ENCODE data around the gene ARL4C.
A peak's percentile ranks its signal among the peaks of the same experiment; 100 is the strongest.

The ARL4C gene

GRCh38 chr2:234490271-234491091 lies 6.4 kb downstream of the ARL4C start:
- Histone ChIP-seq H3K9me3 (ENCODE audit: insufficient read depth, low read depth, low read length) (no peaks in the 10 kb centered on the region), H3K4me3 (ENCODE audit: low read length, poor library complexity, severe bottlenecking) (no peak overlapping the region), H3K4me2 (ENCODE audit: low read depth, low read length, poor library complexity, severe bottlenecking) (peak overlapping the region; percentile 23)

DNA sequence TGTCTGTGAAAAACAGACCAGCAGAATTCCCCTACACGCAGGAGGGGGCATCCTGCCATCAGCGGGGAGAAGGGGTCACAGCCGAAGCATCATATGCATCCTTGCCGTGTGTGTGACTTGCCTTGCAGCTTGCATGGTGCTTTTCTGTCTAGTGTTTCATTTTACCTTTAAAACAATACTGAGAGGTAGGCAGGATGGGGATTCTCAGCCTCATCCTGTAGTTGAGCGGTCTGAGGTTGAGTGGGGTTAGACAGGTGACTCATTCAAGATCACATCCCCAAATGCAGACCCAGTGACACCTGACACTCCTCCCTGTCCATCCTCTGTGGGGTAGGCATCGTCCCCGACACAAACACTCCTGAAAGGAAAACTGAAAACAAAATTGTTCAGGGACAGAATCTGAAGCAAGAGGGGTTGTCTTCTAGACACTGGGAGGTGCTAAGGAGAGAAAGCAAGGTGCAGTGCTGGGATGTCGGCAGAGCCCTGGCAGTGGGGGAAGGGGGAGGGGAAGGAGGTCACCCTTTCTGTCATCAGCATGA lies 7.9 kb downstream of the ARL4C start:
- H3K4me3 ChIP-seq (ENCODE audit: low read length, poor library complexity, severe bottlenecking) = peak overlapping the region; percentile 13
- H3K27me3 ChIP-seq (ENCODE audit: insufficient read depth, low read length, poor library complexity, severe bottlenecking) = no peaks in the 10 kb centered on the region
- no peaks in the 10 kb centered on the region for H3K36me3 ChIP-seq (ENCODE audit: insufficient read depth, low read length)
- H3K4me1 ChIP-seq (ENCODE audit: insufficient read depth, low read length, poor library complexity, severe bottlenecking) = peaks cover 73% of the 10 kb centered on the region
- H3K9ac ChIP-seq (ENCODE audit: low read depth, low read length, poor library complexity, severe bottlenecking) = peak overlapping the region; percentile 12
- H3K79me2 ChIP-seq (ENCODE audit: insufficient read depth, low read length) = peaks cover 28% of the 10 kb centered on the region
- 0 out of 2 replicates have a peak, but pooled peaks cover 4% of the 10 kb centered on the region for H3F3A ChIP-seq (ENCODE audit: low read depth)
- no peak overlapping the region for H2AFZ ChIP-seq (ENCODE audit: low read length)
- peak overlapping the region; percentile 56 for H3K4me2 ChIP-seq (ENCODE audit: low read depth, low read length, poor library complexity, severe bottlenecking)
- H4K20me1 ChIP-seq (ENCODE audit: insufficient read depth, low read length, poor library complexity, severe bottlenecking) = peaks cover 2% of the 10 kb centered on the region
- no peaks in the 10 kb centered on the region for H3K9me2 ChIP-seq (replicated peaks; ENCODE audit: low read depth, low read length)
- no peaks in the 10 kb centered on the region for H3K9me3 ChIP-seq (ENCODE audit: insufficient read depth, low read depth, low read length)
- TF ChIP-seq, protein P1, sequence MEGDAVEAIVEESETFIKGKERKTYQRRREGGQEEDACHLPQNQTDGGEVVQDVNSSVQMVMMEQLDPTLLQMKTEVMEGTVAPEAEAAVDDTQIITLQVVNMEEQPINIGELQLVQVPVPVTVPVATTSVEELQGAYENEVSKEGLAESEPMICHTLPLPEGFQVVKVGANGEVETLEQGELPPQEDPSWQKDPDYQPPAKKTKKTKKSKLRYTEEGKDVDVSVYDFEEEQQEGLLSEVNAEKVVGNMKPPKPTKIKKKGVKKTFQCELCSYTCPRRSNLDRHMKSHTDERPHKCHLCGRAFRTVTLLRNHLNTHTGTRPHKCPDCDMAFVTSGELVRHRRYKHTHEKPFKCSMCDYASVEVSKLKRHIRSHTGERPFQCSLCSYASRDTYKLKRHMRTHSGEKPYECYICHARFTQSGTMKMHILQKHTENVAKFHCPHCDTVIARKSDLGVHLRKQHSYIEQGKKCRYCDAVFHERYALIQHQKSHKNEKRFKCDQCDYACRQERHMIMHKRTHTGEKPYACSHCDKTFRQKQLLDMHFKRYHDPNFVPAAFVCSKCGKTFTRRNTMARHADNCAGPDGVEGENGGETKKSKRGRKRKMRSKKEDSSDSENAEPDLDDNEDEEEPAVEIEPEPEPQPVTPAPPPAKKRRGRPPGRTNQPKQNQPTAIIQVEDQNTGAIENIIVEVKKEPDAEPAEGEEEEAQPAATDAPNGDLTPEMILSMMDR (conservative IDR thresholded peaks at IDR 0.05; ENCODE audit: low read length) = no peak
- no peak for TF ChIP-seq EZH2phosphoT487 (IDR thresholded peaks at IDR 0.05; ENCODE audit: borderline replicate concordance)

More at GRCh38 chr2:234490271-234491091, 6.4 kb downstream of the ARL4C start:
- TF ChIP-seq, protein P1 (conservative IDR thresholded peaks at IDR 0.05; ENCODE audit: low read length) = no peak
- TF ChIP-seq EZH2phosphoT487 (IDR thresholded peaks at IDR 0.05; ENCODE audit: borderline replicate concordance) = no peak
- Histone ChIP-seq H4K20me1 (ENCODE audit: insufficient read depth, low read length, poor library complexity, severe bottlenecking) (peaks cover 16% of the 10 kb centered on the region), H2AFZ (ENCODE audit: low read length) (no peak overlapping the region), H3F3A (ENCODE audit: low read depth) (0 out of 2 replicates have a peak, but pooled peaks cover 4% of the 10 kb centered on the region), H3K79me2 (ENCODE audit: insufficient read depth, low read length) (peaks cover 43% of the 10 kb centered on the region), H3K9me2 (replicated peaks; ENCODE audit: low read depth, low read length) (no peaks in the 10 kb centered on the region), H3K27me3 (ENCODE audit: insufficient read depth, low read length, poor library complexity, severe bottlenecking) (no peaks in the 10 kb centered on the region), H3K4me1 (ENCODE audit: insufficient read depth, low read length, poor library complexity, severe bottlenecking) (peaks cover 73% of the 10 kb centered on the region), H3K36me3 (ENCODE audit: insufficient read depth, low read length) (no peaks in the 10 kb centered on the region), H3K9ac (ENCODE audit: low read depth, low read length, poor library complexity, severe bottlenecking) (no peak overlapping the region)

DNA sequence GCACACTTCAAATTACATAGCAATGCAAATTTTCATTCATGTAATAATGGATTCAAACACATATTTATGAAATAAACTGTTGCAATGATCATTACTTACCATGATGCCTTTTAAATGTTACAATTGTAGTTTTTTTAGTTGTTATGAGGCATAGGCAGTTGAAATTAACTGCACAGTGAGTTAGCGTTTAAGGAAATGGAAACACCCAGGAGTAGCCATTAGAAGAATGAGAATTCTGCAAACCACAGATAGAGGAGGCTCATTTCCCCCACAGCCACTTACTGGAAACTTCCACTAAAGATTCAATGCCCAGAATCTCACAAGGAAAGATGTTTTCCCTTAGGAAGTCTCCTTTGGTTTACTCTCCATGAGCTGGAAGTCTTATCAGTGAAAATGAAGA lies 8.4 kb downstream of the ARL4C start:
- Histone ChIP-seq H4K20me1 (ENCODE audit: insufficient read depth, low read length, poor library complexity, severe bottlenecking) (peaks cover 2% of the 10 kb centered on the region), H3F3A (ENCODE audit: low read depth) (peaks cover 6% of the 10 kb centered on the region; the same call in 1 of the 2 replicates), H3K9ac (ENCODE audit: low read depth, low read length, poor library complexity, severe bottlenecking) (peak overlapping the region; percentile 12), H3K79me2 (ENCODE audit: insufficient read depth, low read length) (peaks cover 23% of the 10 kb centered on the region), H3K9me2 (replicated peaks; ENCODE audit: low read depth, low read length) (no peaks in the 10 kb centered on the region), H3K27me3 (ENCODE audit: insufficient read depth, low read length, poor library complexity, severe bottlenecking) (no peaks in the 10 kb centered on the region), H2AFZ (ENCODE audit: low read length) (no peak overlapping the region), H3K4me3 (ENCODE audit: low read length, poor library complexity, severe bottlenecking) (peak overlapping the region; percentile 13), H3K4me2 (ENCODE audit: low read depth, low read length, poor library complexity, severe bottlenecking) (peak overlapping the region; percentile 56), H3K9me3 (ENCODE audit: insufficient read depth, low read depth, low read length) (no peaks in the 10 kb centered on the region), H3K4me1 (ENCODE audit: insufficient read depth, low read length, poor library complexity, severe bottlenecking) (peaks cover 71% of the 10 kb centered on the region), H3K36me3 (ENCODE audit: insufficient read depth, low read length) (no peaks in the 10 kb centered on the region)
- no peak for TF ChIP-seq EZH2phosphoT487 (IDR thresholded peaks at IDR 0.05; ENCODE audit: borderline replicate concordance)
- TF ChIP-seq, protein P1 (conservative IDR thresholded peaks at IDR 0.05; ENCODE audit: low read length) = no peak
